Epidermal melanocyte (primary cell): ENCODE data around the gene ALPL.

Experiments used
- DNase-seq: peaks from one replicate; pipeline ENCODE4 v3.0.0; 2011; ENCODE audit warnings: low spot score; ENCODE audit not compliant: insufficient read length

Gene ALPL

GRCh38 chr1:21596628-21597027, 87.4 kb downstream of the ALPL start:
- no peak for DNase-seq

GRCh38 chr1:21597753-21598152, 88.5 kb downstream of the ALPL start:
- DNase-seq: no peak

- no peak for DNase-seq
These were observed 89.2 kb downstream of the ALPL start for GRCh38 chr1:21598417-21598816.

- DNase-seq: no peak
These were observed 89.7 kb downstream of the ALPL start for GRCh38 chr1:21598904-21599303.

- no peak for DNase-seq
These were observed 90.2 kb downstream of the ALPL start for GRCh38 chr1:21599402-21599801.

- DNase-seq: no peak
These were observed 92.2 kb downstream of the ALPL start for GRCh38 chr1:21601278-21602048.

GRCh38 chr1:21603177-21604138, 94.2 kb downstream of the ALPL start:
- no peak for DNase-seq

- no peak for DNase-seq
These were observed 95.2 kb downstream of the ALPL start for GRCh38 chr1:21604208-21604957.

GRCh38 chr1:21605012-21605715, 95.9 kb downstream of the ALPL start:
- no peak for DNase-seq

- no peak for DNase-seq
These were observed 96.9 kb downstream of the ALPL start for GRCh38 chr1:21605964-21606705.

GRCh38 chr1:21607549-21608529, 98.6 kb downstream of the ALPL start:
- peak; percentile 64 for DNase-seq

- no peak for DNase-seq
These were observed 99.6 kb downstream of the ALPL start for GRCh38 chr1:21608798-21609197.

GRCh38 chr1:21610027-21610426, 100.8 kb downstream of the ALPL start:
- no peak for DNase-seq

- DNase-seq: no peak
These were observed 102.0 kb downstream of the ALPL start for GRCh38 chr1:21610989-21611785.

GRCh38 chr1:21612057-21612456, 102.8 kb downstream of the ALPL start:
- DNase-seq: no peak

- no peak for DNase-seq
These were observed 104.0 kb downstream of the ALPL start for GRCh38 chr1:21613072-21613867.

GRCh38 chr1:21614419-21615115, 105.3 kb downstream of the ALPL start:
- no peak for DNase-seq
